ENCODE measurements around the gene SKOR2.

- TF ChIP-seq, protein P1, sequence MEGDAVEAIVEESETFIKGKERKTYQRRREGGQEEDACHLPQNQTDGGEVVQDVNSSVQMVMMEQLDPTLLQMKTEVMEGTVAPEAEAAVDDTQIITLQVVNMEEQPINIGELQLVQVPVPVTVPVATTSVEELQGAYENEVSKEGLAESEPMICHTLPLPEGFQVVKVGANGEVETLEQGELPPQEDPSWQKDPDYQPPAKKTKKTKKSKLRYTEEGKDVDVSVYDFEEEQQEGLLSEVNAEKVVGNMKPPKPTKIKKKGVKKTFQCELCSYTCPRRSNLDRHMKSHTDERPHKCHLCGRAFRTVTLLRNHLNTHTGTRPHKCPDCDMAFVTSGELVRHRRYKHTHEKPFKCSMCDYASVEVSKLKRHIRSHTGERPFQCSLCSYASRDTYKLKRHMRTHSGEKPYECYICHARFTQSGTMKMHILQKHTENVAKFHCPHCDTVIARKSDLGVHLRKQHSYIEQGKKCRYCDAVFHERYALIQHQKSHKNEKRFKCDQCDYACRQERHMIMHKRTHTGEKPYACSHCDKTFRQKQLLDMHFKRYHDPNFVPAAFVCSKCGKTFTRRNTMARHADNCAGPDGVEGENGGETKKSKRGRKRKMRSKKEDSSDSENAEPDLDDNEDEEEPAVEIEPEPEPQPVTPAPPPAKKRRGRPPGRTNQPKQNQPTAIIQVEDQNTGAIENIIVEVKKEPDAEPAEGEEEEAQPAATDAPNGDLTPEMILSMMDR (IDR thresholded peaks at IDR 0.05; ENCODE audit: borderline replicate concordance, extremely low read depth, low read length, poor library complexity, severe bottlenecking), result no peak
- TF ChIP-seq EZH2 (IDR thresholded peaks at IDR 0.05; ENCODE audit: borderline replicate concordance, low read depth, low read length, severe bottlenecking), result no peak
These were observed 12.8 kb upstream of the SKOR2 start for GRCh38 chr18:47264308-47264700.
